Endothelial cell of umbilical vein (primary cell): ENCODE measurements around the gene MCM8. TPM values are rescaled to one million over a fixed set of nuclear protein-coding genes. Genes with fewer than 3 reads are reported as not detected.

Source experiments
- BruUV-seq: library from RNA; stranded (reverse); fragments of 400-500 nt; replicated peaks from 2 replicates; lab custom pipeline; 2021; lab: Mats Ljungman, UMichigan
- CTCF ChIA-PET: fragments of 300-600, 350-600 bp; sonication (Branson Sonifier 250); formaldehyde crosslinking; loops from one replicate; lab custom pipeline; 2021; ENCODE audit warnings: antibody characterized with exemption, inconsistent platforms; lab: Charles Lee
- POLR2A ChIA-PET: fragments of 300-600, 350-600 bp; sonication (Branson Sonifier 250); formaldehyde crosslinking; loops from one replicate; lab custom pipeline; 2021; ENCODE audit warnings: antibody characterized with exemption, inconsistent platforms; lab: Charles Lee
- DNase-seq: peaks from one replicate; pipeline ENCODE4 v3.0.0-alpha.2; 2011; ENCODE audit warnings: low read depth, low spot score
- FAIRE-seq: peaks from 2 replicates; lab custom pipeline; 2011; peaks lifted over from hg19 to GRCh38; lab: Jason Lieb, UNC
- H2AFZ ChIP-seq: 2 replicates; pipeline ENCODE4 v1.6.0; 2012; ENCODE audit warnings: low read depth, low read length, control low read depth, inconsistent platforms
- H3K27ac ChIP-seq: 2 replicates; pipeline ENCODE4 v1.5.1; 2011; ENCODE audit warnings: low read depth, mild to moderate bottlenecking, control low read depth, low read length, moderate library complexity; ENCODE audit not compliant: insufficient read depth
- H3K27me3 ChIP-seq, 2 experiments: 2 replicates each; pipeline versions ENCODE4 v1.6.0 to v1.6.1; 2011; ENCODE audit warnings: low read length in 2 of 2, mixed read lengths in 1 of 2; ENCODE audit not compliant: control insufficient read depth in 2 of 2, insufficient read depth in 2 of 2
- H3K36me3 ChIP-seq, 2 experiments: 2 replicates in 1 of 2; 3 replicates in 1 of 2; pipeline ENCODE4 v1.5.1; 2011; ENCODE audit warnings: low read length in 2 of 2, mild to moderate bottlenecking in 1 of 2, moderate library complexity in 1 of 2; ENCODE audit not compliant: control insufficient read depth in 2 of 2, insufficient read depth in 2 of 2; ENCODE audit errors: extremely low read depth in 1 of 2
- H3K4me1 ChIP-seq: 3 replicates; pipeline ENCODE4 v1.5.1; 2011; ENCODE audit warnings: mild to moderate bottlenecking, low read length; ENCODE audit not compliant: control insufficient read depth, insufficient read depth; ENCODE audit errors: extremely low read depth
- H3K4me2 ChIP-seq: 2 replicates; pipeline ENCODE4 v1.6.1; 2011; ENCODE audit warnings: low read length, control low read depth, mixed read lengths; ENCODE audit not compliant: insufficient read depth
- H3K4me3 ChIP-seq, 3 experiments: fragments of 200-600 bp in 1 of 3; sonication (generic), shearing (Covaris generic) in 1 of 3; replicated peaks in 1 of 3; 2 replicates each; pipeline ENCODE4 v1.5.1; 2011 to 2016; ENCODE audit warnings: control low read depth in 3 of 3, low read length in 3 of 3, mild to moderate bottlenecking in 2 of 3, inconsistent platforms in 1 of 3, low read depth in 1 of 3, moderate library complexity in 1 of 3; ENCODE audit not compliant: insufficient read depth in 1 of 3
- H3K79me2 ChIP-seq: 2 replicates; pipeline ENCODE4 v1.6.0; 2012; ENCODE audit warnings: low read length, inconsistent platforms; ENCODE audit not compliant: control insufficient read depth, insufficient read depth
- H3K9ac ChIP-seq: replicated peaks from 2 replicates; pipeline ENCODE3; 2011; ENCODE audit warnings: low read length, control low read depth; ENCODE audit not compliant: insufficient read depth; ENCODE audit errors: extremely low read depth
- H3K9me1 ChIP-seq: replicated peaks from 3 replicates; pipeline ENCODE4 v1.6.0; 2011; ENCODE audit warnings: mild to moderate bottlenecking, low read length; ENCODE audit not compliant: control insufficient read depth, insufficient read depth; ENCODE audit errors: extremely low read depth
- H3K9me3 ChIP-seq: replicated peaks from 2 replicates; pipeline ENCODE4 v1.5.1; 2012; ENCODE audit warnings: low read length, inconsistent platforms; ENCODE audit not compliant: control insufficient read depth, insufficient read depth
- H4K20me1 ChIP-seq: replicated peaks from 2 replicates; pipeline ENCODE3; 2011; ENCODE audit warnings: mild to moderate bottlenecking, low read length; ENCODE audit not compliant: control insufficient read depth, insufficient read depth; ENCODE audit errors: extremely low read depth
- EZH2 ChIP-seq: IDR thresholded peaks from 2 replicates; pipeline ENCODE4 v1.6.1; 2012; ENCODE audit warnings: borderline replicate concordance, low read depth, mild to moderate bottlenecking, moderate library complexity, low read length, inconsistent platforms; ENCODE audit not compliant: severe bottlenecking
- FOS ChIP-seq: IDR thresholded peaks from 2 replicates; pipeline ENCODE4 v1.6.1; 2011; ENCODE audit warnings: mild to moderate bottlenecking, low read length, moderate library complexity, borderline replicate concordance; ENCODE audit not compliant: insufficient read depth
- GATA2 ChIP-seq: IDR thresholded peaks from 2 replicates; pipeline ENCODE4 v1.7.0; 2011; ENCODE audit warnings: low read depth, mild to moderate bottlenecking, moderate library complexity, mixed read lengths, low read length; ENCODE audit not compliant: insufficient read length, insufficient read depth
- JUN ChIP-seq: IDR thresholded peaks from 2 replicates; pipeline ENCODE4 v1.6.1; 2011; ENCODE audit warnings: borderline replicate concordance, low read depth; ENCODE audit not compliant: insufficient read length, insufficient read depth
- MYC ChIP-seq: IDR thresholded peaks from one replicate; pipeline ENCODE4 v1.6.1; 2011; ENCODE audit warnings: mild to moderate bottlenecking, low read depth, low read length
- POLR2A ChIP-seq: IDR thresholded peaks from 2 replicates; pipeline ENCODE4 v1.6.1; 2012; ENCODE audit warnings: low read depth, mild to moderate bottlenecking, control low read depth, low read length
- POLR2AphosphoS5 ChIP-seq: IDR thresholded peaks from 2 replicates; pipeline ENCODE4 v1.6.1; 2012; ENCODE audit warnings: low read depth, mild to moderate bottlenecking, control low read depth, low read length, moderate library complexity; ENCODE audit not compliant: insufficient read depth
- dilution Hi-C: fragments of 300-500 bp; cut with MboI; formaldehyde crosslinking; loops from one replicate; pipeline ENCODE4 v1.15.0; 2019; ENCODE audit warnings: low sequenced_read_pairs; ENCODE audit not compliant: extremely low pct_ligation_motif_present
- intact Hi-C: fragments of 100-400 bp; cut with micrococcal nuclease; formaldehyde crosslinking; loops from one replicate; pipeline ENCODE4 v1.10.0; 2022
- polyA plus RNA-seq, 4 experiments: library from polyadenylated mRNA; depleted of rRNA in 3 of 4; stranded (reverse) in 3 of 4; unstranded in 1 of 4; fragments of >200 nt; gene quantifications; 2 replicates each; pipeline versions ENCODE4 v1.2.1 to v1.2.3, GENCODE V29; 2011 to 2012; ENCODE audit warnings: missing spikeins in 1 of 4
- total RNA-seq: library from RNA; stranded (reverse); gene quantifications from 2 replicates; pipeline ENCODE4 v1.2.3, GENCODE V29; 2021
- TF ChIP-seq, protein P1 (sequence below), 2 donors: IDR thresholded peaks; 1 replicate in 1 of 2; 2 replicates in 1 of 2; pipeline ENCODE4 v1.5.1; 2011; ENCODE audit warnings: low read length in 2 of 2, mild to moderate bottlenecking in 2 of 2, moderate library complexity in 2 of 2, control low read depth in 1 of 2, inconsistent platforms in 1 of 2, low read depth in 1 of 2; ENCODE audit not compliant: insufficient read depth in 1 of 2; ENCODE audit errors: extremely low read depth in 1 of 2
- TF ChIP-seq, protein P2 (sequence below): IDR thresholded peaks from 2 replicates; pipeline ENCODE4 v1.6.1; 2011; ENCODE audit not compliant: insufficient read depth, insufficient read length

Gene MCM8
- total and polyA plus RNA-seq, 2 donors (not counting 3 experiments of a cell fraction or from before 2014, with no cell fraction given), result 2.9 to 14.4 TPM

DNA sequence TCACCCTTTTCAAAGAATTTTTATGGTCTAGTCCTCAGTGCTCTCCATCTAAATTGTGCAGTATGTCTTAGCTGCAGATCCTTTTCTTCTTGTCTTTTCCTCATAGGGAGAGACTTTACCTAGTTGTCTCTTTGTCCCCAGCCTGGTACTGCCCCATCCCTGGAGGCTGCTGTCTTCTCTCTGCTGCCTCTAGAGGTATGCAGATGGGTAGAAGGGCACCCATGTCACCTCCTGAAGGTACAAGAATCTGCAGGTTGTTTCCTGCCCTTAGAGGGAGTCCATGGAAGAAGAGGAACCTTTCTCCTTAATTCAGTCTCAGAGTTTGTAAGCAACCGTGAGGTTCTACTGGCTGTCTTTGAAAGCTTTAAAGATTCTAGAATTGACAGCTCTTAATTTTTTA is 39.1 kb downstream of the MCM8 start:
- intact Hi-C loops (no loop called here), dilution Hi-C loops (no loop called here)
- Histone ChIP-seq H3K27me3 (no peaks in the 10 kb centered on the region), H3K9me1 (no peaks in the 10 kb centered on the region), H3K27ac (no peak overlapping the region), H3K9me3 (no peaks in the 10 kb centered on the region), H4K20me1 (no peaks in the 10 kb centered on the region), H3K36me3 (peaks cover 0 to 4% of the 10 kb centered on the region in 2 experiments), H3K79me2 (no peaks in the 10 kb centered on the region), H3K9ac (no peak overlapping the region), H2AFZ (no peak overlapping the region), H3K4me3 (no peak overlapping the region), H3K4me2 (no peak overlapping the region), H3K4me1 (no peaks in the 10 kb centered on the region)
- ChIA-PET POLR2A (no interaction called here), CTCF (interaction anchor here (0.9 kb wide), 1 partner anchor 26 kb away, joined by 3 read pairs; no protein-coding TSS in a partner anchor)
- DNase-seq, result no peak
- FAIRE-seq, result no peak
- BruUV-seq, result no TSS peak
- TF ChIP-seq POLR2AphosphoS5, result no peak
- no peak for TF ChIP-seq FOS
- no peak for TF ChIP-seq POLR2A
- no peak for TF ChIP-seq MYC
- TF ChIP-seq, protein P1, sequence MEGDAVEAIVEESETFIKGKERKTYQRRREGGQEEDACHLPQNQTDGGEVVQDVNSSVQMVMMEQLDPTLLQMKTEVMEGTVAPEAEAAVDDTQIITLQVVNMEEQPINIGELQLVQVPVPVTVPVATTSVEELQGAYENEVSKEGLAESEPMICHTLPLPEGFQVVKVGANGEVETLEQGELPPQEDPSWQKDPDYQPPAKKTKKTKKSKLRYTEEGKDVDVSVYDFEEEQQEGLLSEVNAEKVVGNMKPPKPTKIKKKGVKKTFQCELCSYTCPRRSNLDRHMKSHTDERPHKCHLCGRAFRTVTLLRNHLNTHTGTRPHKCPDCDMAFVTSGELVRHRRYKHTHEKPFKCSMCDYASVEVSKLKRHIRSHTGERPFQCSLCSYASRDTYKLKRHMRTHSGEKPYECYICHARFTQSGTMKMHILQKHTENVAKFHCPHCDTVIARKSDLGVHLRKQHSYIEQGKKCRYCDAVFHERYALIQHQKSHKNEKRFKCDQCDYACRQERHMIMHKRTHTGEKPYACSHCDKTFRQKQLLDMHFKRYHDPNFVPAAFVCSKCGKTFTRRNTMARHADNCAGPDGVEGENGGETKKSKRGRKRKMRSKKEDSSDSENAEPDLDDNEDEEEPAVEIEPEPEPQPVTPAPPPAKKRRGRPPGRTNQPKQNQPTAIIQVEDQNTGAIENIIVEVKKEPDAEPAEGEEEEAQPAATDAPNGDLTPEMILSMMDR (IDR thresholded peaks at IDR 0.05; ENCODE audit: extremely low read depth in 1 of 2, insufficient read depth in 1 of 2, low read depth in 1 of 2, low read length in 2 of 2), result no peak
- TF ChIP-seq, protein P2, sequence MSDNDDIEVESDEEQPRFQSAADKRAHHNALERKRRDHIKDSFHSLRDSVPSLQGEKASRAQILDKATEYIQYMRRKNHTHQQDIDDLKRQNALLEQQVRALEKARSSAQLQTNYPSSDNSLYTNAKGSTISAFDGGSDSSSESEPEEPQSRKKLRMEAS, result no peak
- no peak for TF ChIP-seq GATA2
- TF ChIP-seq EZH2, result no peak
- TF ChIP-seq JUN, result no peak
